Fibroblast of skin of back (primary cell): ENCODE results near the gene EXOSC2.
A peak's percentile ranks its signal among the peaks of the same experiment; 100 is the strongest.

Experiments
- DNase-seq: peaks from one replicate; pipeline ENCODE4 v3.0.0-alpha.2; 2013

The EXOSC2 gene

GRCh38 chr9:130740218-130741023 is 46.8 kb downstream of the EXOSC2 start:
- no peak for DNase-seq

- no peak for DNase-seq
These were observed 47.4 kb downstream of the EXOSC2 start for GRCh38 chr9:130741024-130741305.

DNA sequence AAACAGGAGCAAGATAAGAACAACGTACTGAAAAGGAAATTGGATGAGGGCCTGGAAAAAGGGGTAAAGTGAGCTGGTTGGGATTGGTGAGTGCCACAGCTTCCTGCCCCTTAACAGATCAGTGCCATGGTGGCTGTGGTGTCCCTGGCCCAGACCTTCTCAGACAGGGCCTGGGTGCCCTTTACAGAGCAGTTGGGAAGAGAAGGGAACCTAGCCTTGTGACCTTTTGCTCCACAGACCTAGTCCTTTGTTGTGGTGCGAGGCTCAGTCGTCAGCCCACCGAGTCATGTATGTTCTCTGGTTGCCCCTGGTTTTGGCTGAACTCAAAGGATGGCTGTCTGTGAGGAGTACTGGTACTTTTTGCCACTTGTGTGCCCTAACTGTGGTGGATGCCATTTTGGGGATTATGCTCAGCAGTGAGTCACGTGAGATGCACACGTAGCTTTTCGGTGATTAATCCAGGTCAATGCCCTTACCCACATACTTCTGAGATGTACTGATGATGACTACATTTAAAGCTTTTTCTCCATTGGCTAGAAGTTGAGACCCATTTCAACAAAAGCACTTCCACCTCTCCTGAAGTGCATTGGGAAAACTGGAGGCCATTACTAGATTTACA is 48.4 kb downstream of the EXOSC2 start:
- DNase-seq = peak; percentile 80

DNA sequence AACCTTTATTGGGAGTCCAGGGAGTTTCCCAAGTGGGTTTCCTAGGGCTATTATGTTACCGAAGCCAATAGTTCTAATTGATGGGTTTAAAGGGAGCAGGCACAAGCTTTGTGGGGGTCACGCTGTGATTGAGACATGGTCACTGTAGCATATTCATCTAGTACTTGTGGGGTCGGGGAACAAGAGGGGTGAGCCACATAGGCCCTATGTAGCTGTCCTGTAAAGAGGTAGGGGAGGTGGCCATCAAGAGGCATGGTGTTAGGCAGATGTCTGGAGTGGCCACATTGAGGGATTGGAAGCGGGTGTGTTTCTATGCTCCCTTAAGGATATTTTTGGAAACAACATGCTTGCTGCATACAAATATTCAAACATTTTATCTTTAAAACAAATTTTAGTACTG is 50.1 kb downstream of the EXOSC2 start:
- no peak for DNase-seq

GRCh38 chr9:130745210-130745800 is 51.7 kb downstream of the EXOSC2 start:
- peak; percentile 55 for DNase-seq

GRCh38 chr9:130745829-130746228 is 52.2 kb downstream of the EXOSC2 start:
- no peak for DNase-seq

GRCh38 chr9:130746434-130747212 is 53.0 kb downstream of the EXOSC2 start:
- DNase-seq = no peak

DNA sequence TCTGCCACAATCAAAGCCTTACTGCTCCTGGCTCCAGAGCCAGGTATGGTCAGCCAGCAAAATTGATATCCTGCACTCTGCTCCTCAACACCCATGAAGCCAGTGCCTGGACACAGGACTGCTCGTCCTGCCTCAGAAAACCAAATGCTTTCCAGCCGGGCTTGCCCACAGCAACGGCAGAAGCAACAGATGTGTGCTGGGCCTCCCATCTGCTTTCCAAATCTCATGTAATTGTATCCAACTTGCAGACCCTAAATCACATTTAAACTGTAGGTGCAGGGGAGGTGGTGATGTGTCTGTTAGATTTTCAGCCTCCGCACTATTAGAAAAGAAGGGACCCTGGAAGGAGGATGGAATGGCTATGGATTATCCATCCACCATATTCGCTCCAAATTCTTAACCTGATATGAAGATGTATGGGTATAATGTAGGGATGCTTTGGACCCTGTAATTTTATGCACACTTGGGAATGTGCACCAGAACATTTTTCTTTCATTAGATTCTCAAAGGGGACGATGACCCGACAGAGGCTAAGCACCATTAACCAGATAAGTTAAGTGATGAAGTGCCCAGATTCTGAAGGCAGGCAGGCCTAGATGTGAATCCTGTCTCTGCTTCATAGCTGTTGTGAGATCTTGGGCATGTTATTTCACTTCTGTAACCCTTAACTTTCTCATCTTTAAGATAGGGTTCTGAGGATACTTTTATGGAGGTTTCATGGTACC is 58.2 kb downstream of the EXOSC2 start:
- DNase-seq = no peak
